WTC11 (cell line): ENCODE data around the gene GUCA2A. TPM values are rescaled to one million over a fixed set of nuclear protein-coding genes. Genes with fewer than 3 reads are reported as not detected.

Source experiments
- ATAC-seq: fragments of 200-7000 bp; cut with Tn5 transposase; 2 replicates; pipeline ENCODE4 v1.10.0; 2021; ENCODE audit warnings: mild to moderate bottlenecking, moderate library complexity
- CTCF ChIA-PET: fragments of 300-600 bp; sonication (Branson Sonifier 250); formaldehyde crosslinking; loops from one replicate; lab custom pipeline; 2021; ENCODE audit warnings: antibody characterized with exemption; lab: Charles Lee
- POLR2A ChIA-PET: fragments of 350-600 bp; sonication (Branson Sonifier 250); formaldehyde crosslinking; loops from one replicate; lab custom pipeline; 2021; ENCODE audit warnings: antibody characterized with exemption; lab: Charles Lee
- DNase-seq: peaks from one replicate; pipeline ENCODE4 v3.0.0; 2021; ENCODE audit warnings: low spot score
- H3K27ac Mint-ChIP-seq: 2 replicates; pipeline ENCODE4 v1.8.0; 2021; ENCODE audit warnings: mixed read lengths
- H3K27me3 Mint-ChIP-seq: 2 replicates; pipeline ENCODE4 v1.8.0; 2021; ENCODE audit warnings: low read depth, mild to moderate bottlenecking, moderate library complexity, mixed read lengths
- H3K36me3 Mint-ChIP-seq: 2 replicates; pipeline ENCODE4 v1.8.0; 2021; ENCODE audit warnings: mixed read lengths
- H3K4me1 Mint-ChIP-seq: 2 replicates; pipeline ENCODE4 v1.8.0; 2022; ENCODE audit warnings: mixed read lengths
- H3K4me3 Mint-ChIP-seq: 2 replicates; pipeline ENCODE4 v1.8.0; 2021; ENCODE audit warnings: mild to moderate bottlenecking, moderate library complexity, mixed read lengths
- H3K9me3 Mint-ChIP-seq: 2 replicates; pipeline ENCODE4 v1.8.0; 2021; ENCODE audit warnings: mixed read lengths
- FOXJ3 ChIP-seq: sonication (generic); formaldehyde crosslinking; IDR thresholded peaks from 2 replicates; pipeline ENCODE4 v1.9.0; 2021; ENCODE audit warnings: missing genetic modification reagents, mild to moderate bottlenecking, borderline replicate concordance
- FOXK1 ChIP-seq: sonication (generic); formaldehyde crosslinking; IDR thresholded peaks from 2 replicates; pipeline ENCODE4 v1.8.0; 2022; ENCODE audit warnings: mild to moderate bottlenecking, moderate library complexity, missing genetic modification reagents
- HMGA2 ChIP-seq: fragments of 250-450 bp; sonication (Bioruptor Pico); IDR thresholded peaks from 2 replicates; pipeline ENCODE4 v1.4.0; 2021; ENCODE audit warnings: mild to moderate bottlenecking, moderate library complexity
- SMAD3 ChIP-seq: sonication (generic); formaldehyde crosslinking; IDR thresholded peaks from 2 replicates; pipeline ENCODE4 v1.8.0; 2022; ENCODE audit warnings: missing genetic modification reagents, mild to moderate bottlenecking, borderline replicate concordance
- total RNA-seq: library from RNA; stranded (reverse); gene quantifications from 3 replicates; pipeline ENCODE4 v1.2.3, GENCODE V29; 2021
- TF ChIP-seq, protein P1 (sequence below): sonication (generic); formaldehyde crosslinking; IDR thresholded peaks from 2 replicates; pipeline ENCODE4 v1.8.1; 2022; ENCODE audit warnings: low read depth, missing genetic modification reagents, borderline replicate concordance
- TF ChIP-seq, protein P2 (sequence below): sonication (generic); formaldehyde crosslinking; conservative IDR thresholded peaks from 2 replicates; pipeline ENCODE4 v1.8.1; 2023; ENCODE audit warnings: mild to moderate bottlenecking, low read depth, missing genetic modification reagents, moderate library complexity
- TF ChIP-seq, protein P3 (sequence below): sonication (generic); formaldehyde crosslinking; IDR thresholded peaks from 2 replicates; pipeline ENCODE4 v1.8.1; 2023; ENCODE audit warnings: mild to moderate bottlenecking, missing genetic modification reagents, moderate library complexity
- TF ChIP-seq, protein P4 (sequence below): sonication (generic); formaldehyde crosslinking; IDR thresholded peaks from 2 replicates; pipeline ENCODE4 v1.8.0; 2022; ENCODE audit warnings: missing genetic modification reagents
- TF ChIP-seq, protein P5 (sequence below): fragments of 250-450 bp; sonication (Bioruptor Pico); IDR thresholded peaks from 2 replicates; pipeline ENCODE4 v1.9.0; 2021; ENCODE audit warnings: mild to moderate bottlenecking

Gene GUCA2A
- total RNA-seq, 1 experiment from 2014 or later = not detected

DNA sequence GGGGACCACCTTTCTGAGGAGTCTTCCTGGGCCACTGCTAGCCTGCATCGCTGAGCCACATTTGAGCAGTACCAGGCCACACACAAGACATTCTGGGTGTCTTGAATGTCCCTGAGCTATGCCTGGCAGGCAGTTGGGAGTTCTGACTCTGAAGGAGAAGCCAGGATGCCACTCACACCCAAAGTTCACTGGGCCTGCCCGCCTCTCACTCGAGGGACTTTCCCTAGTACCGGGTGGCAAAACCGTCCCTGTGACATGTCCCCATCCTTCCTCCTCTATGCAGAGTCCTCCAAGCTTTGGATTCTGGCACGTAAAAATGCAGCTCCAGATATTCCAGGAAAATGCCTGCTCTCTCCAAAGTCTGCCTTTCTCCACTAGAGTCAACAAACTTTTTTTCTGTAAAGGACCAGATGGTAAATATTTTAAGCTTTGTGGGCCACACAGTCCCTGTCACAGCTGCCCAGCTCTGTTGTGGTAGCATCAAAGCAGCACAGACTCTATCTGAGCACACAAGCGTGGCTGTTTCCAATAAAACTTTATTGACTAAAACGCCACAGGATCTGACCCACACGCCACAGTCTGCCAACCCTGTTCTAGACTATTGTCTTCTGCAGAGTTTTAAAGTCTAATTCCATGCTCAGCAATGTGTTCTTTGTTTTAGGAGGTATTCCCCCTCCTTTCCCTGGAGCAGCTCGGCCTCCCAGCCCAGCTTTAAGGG, 30.6 kb downstream of the GUCA2A start (continued):
- TF ChIP-seq, protein P1, sequence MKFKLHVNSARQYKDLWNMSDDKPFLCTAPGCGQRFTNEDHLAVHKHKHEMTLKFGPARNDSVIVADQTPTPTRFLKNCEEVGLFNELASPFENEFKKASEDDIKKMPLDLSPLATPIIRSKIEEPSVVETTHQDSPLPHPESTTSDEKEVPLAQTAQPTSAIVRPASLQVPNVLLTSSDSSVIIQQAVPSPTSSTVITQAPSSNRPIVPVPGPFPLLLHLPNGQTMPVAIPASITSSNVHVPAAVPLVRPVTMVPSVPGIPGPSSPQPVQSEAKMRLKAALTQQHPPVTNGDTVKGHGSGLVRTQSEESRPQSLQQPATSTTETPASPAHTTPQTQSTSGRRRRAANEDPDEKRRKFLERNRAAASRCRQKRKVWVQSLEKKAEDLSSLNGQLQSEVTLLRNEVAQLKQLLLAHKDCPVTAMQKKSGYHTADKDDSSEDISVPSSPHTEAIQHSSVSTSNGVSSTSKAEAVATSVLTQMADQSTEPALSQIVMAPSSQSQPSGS = no peak
- TF ChIP-seq, protein P2, sequence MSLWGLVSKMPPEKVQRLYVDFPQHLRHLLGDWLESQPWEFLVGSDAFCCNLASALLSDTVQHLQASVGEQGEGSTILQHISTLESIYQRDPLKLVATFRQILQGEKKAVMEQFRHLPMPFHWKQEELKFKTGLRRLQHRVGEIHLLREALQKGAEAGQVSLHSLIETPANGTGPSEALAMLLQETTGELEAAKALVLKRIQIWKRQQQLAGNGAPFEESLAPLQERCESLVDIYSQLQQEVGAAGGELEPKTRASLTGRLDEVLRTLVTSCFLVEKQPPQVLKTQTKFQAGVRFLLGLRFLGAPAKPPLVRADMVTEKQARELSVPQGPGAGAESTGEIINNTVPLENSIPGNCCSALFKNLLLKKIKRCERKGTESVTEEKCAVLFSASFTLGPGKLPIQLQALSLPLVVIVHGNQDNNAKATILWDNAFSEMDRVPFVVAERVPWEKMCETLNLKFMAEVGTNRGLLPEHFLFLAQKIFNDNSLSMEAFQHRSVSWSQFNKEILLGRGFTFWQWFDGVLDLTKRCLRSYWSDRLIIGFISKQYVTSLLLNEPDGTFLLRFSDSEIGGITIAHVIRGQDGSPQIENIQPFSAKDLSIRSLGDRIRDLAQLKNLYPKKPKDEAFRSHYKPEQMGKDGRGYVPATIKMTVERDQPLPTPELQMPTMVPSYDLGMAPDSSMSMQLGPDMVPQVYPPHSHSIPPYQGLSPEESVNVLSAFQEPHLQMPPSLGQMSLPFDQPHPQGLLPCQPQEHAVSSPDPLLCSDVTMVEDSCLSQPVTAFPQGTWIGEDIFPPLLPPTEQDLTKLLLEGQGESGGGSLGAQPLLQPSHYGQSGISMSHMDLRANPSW (CRISPR knock-in tag) = no peak
- TF ChIP-seq, all 79 proteins: peak for 0

DNA sequence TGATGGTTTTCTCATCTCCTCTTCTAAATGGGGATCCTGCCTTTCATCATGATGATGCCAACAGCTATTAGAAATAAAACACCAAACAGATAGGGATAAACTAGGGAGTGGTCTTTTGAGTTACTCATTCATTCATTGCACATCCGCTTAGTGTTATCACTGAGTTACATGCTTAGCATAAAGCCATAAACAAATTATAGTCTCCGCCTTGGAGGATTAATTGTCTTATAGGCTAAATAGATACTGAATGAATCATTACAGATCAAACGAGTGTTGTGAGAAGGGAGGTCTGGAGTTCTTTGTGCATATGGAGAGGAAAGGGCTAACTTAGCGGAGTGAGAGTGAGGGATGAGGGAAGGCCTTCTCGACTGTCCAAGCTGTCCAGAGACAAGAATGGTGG, 31.2 kb downstream of the GUCA2A start:
- H3K4me3 Mint-ChIP-seq = no peak overlapping the region
- H3K36me3 Mint-ChIP-seq = no peaks in the 10 kb centered on the region
- no peaks in the 10 kb centered on the region; the same call in 1 of the 2 replicates for H3K27me3 Mint-ChIP-seq
- ChIA-PET CTCF (interaction anchor here (1.6 kb wide), 1 partner anchor 14 kb away, joined by 4 read pairs; no protein-coding TSS in a partner anchor), POLR2A (no interaction called here)
- ATAC-seq (no peak), DNase-seq (no peak)
- peaks cover under 1% of the 10 kb centered on the region for H3K9me3 Mint-ChIP-seq
- H3K27ac Mint-ChIP-seq = no peak overlapping the region
- H3K4me1 Mint-ChIP-seq = peaks cover 6% of the 10 kb centered on the region; the same call in 1 of the 2 replicates
- TF ChIP-seq HMGA2 = no peak

DNA sequence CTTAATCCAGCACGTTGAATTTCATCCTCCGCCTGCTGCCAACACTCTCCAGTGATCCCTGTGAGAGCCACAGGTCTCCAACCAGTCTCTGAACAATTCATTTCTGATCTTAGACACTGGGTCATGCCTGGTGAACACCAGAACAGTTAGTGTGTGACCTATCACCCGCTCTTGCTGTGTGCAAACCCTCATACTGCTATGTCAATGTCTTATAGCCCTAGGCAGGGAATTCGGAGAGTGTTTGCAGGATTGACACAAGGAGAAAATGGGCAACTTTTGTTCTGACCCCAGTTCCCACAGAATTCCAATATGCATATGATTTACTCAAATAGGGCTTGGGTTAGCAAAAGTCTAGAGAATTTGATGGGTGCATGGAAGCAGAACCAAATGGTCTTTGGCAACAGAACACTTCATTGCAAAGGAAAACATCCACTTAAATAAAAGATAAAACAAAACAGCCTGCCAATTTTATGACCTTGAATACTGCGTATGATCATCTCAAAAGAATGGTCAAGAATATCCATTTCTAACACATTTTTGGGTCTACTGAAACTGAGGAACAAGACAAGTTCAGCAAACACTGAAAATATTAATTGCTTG, 34.4 kb downstream of the GUCA2A start:
- no peak overlapping the region for H3K27ac Mint-ChIP-seq
- H3K9me3 Mint-ChIP-seq = no peaks in the 10 kb centered on the region; the same call in none of the 2 replicates
- ATAC-seq (no peak), DNase-seq (no peak)
- TF ChIP-seq, protein P3, sequence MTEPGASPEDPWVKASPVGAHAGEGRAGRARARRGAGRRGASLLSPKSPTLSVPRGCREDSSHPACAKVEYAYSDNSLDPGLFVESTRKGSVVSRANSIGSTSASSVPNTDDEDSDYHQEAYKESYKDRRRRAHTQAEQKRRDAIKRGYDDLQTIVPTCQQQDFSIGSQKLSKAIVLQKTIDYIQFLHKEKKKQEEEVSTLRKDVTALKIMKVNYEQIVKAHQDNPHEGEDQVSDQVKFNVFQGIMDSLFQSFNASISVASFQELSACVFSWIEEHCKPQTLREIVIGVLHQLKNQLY = no peak
- TF ChIP-seq FOXK1 (CRISPR knock-in tag) = no peak
- ChIA-PET CTCF (no interaction called here), POLR2A (no interaction called here)
- no peaks in the 10 kb centered on the region for H3K36me3 Mint-ChIP-seq
- no peaks in the 10 kb centered on the region; the same call in 1 of the 2 replicates for H3K27me3 Mint-ChIP-seq
- no peak overlapping the region for H3K4me3 Mint-ChIP-seq
- H3K4me1 Mint-ChIP-seq = no peaks in the 10 kb centered on the region

DNA sequence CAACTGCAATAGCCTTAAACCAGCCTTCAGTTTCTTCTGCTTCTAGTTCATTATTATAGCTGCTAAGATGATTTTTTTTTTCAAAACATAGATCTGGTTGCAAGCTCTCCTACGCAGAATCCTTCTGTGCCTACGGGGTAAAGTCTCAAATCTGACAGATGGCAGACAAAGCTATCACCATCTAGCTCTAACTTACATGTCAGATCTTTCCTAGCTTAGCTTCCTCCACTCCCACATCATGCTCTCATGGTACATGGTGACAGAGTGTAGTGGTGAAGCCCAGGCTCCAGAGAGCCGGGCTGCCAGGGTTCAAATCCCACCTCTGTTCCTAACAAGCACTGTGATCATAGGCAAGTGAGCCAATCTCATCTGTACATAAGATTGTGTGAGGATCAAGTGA, 35.6 kb downstream of the GUCA2A start:
- H3K9me3 Mint-ChIP-seq = peaks cover under 1% of the 10 kb centered on the region
- no peaks in the 10 kb centered on the region for H3K4me1 Mint-ChIP-seq
- no peak overlapping the region for H3K4me3 Mint-ChIP-seq
- no peaks in the 10 kb centered on the region; the same call in 1 of the 2 replicates for H3K27me3 Mint-ChIP-seq
- POLR2A ChIA-PET = no interaction called here
- no peak for DNase-seq
- ATAC-seq = no peak
- H3K27ac Mint-ChIP-seq = no peak overlapping the region
- CTCF ChIA-PET = no interaction called here
- TF ChIP-seq, protein P4, sequence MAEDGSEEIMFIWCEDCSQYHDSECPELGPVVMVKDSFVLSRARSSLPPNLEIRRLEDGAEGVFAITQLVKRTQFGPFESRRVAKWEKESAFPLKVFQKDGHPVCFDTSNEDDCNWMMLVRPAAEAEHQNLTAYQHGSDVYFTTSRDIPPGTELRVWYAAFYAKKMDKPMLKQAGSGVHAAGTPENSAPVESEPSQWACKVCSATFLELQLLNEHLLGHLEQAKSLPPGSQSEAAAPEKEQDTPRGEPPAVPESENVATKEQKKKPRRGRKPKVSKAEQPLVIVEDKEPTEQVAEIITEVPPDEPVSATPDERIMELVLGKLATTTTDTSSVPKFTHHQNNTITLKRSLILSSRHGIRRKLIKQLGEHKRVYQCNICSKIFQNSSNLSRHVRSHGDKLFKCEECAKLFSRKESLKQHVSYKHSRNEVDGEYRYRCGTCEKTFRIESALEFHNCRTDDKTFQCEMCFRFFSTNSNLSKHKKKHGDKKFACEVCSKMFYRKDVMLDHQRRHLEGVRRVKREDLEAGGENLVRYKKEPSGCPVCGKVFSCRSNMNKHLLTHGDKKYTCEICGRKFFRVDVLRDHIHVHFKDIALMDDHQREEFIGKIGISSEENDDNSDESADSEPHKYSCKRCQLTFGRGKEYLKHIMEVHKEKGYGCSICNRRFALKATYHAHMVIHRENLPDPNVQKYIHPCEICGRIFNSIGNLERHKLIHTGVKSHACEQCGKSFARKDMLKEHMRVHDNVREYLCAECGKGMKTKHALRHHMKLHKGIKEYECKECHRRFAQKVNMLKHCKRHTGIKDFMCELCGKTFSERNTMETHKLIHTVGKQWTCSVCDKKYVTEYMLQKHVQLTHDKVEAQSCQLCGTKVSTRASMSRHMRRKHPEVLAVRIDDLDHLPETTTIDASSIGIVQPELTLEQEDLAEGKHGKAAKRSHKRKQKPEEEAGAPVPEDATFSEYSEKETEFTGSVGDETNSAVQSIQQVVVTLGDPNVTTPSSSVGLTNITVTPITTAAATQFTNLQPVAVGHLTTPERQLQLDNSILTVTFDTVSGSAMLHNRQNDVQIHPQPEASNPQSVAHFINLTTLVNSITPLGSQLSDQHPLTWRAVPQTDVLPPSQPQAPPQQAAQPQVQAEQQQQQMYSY (CRISPR knock-in tag) = no peak
- no peak for TF ChIP-seq SMAD3 (CRISPR knock-in tag)
- TF ChIP-seq FOXJ3 = no peak
- TF ChIP-seq, protein P5, sequence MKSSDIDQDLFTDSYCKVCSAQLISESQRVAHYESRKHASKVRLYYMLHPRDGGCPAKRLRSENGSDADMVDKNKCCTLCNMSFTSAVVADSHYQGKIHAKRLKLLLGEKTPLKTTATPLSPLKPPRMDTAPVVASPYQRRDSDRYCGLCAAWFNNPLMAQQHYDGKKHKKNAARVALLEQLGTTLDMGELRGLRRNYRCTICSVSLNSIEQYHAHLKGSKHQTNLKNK = no peak
- no peaks in the 10 kb centered on the region for H3K36me3 Mint-ChIP-seq
